NT2/D1 (cell line): ENCODE results near the gene SUGP2.

ENCODE experiments used
- DNase-seq: peaks from one replicate; pipeline ENCODE4 v3.0.0-alpha.2; 2011; ENCODE audit warnings: low read depth, low spot score
- H3K27me3 ChIP-seq: 2 replicates; pipeline ENCODE4 v1.6.0; 2011; ENCODE audit warnings: mild to moderate bottlenecking; ENCODE audit not compliant: insufficient read length, insufficient read depth
- H3K36me3 ChIP-seq: 2 replicates; pipeline ENCODE4 v1.6.1; 2011; ENCODE audit warnings: mild to moderate bottlenecking, low read length, mixed read lengths; ENCODE audit not compliant: insufficient read depth, insufficient read length
- H3K4me1 ChIP-seq: 2 replicates; pipeline ENCODE4 v1.5.1; 2011; ENCODE audit not compliant: insufficient read depth, insufficient read length
- H3K4me3 ChIP-seq: 2 replicates; pipeline ENCODE4 v1.5.1; 2011; ENCODE audit warnings: low read depth; ENCODE audit not compliant: insufficient read length
- H3K9ac ChIP-seq: 2 replicates; pipeline ENCODE4 v1.6.0; 2011; ENCODE audit warnings: low read depth; ENCODE audit not compliant: insufficient read length
- H3K9me3 ChIP-seq: 2 replicates; pipeline ENCODE4 v1.5.1; 2011; ENCODE audit warnings: mild to moderate bottlenecking, low read length; ENCODE audit not compliant: insufficient read depth
- SUZ12 ChIP-seq: IDR thresholded peaks from 2 replicates; pipeline ENCODE4 v1.6.1; 2011; ENCODE audit not compliant: insufficient read length, insufficient read depth; ENCODE audit errors: extremely low read depth
- YY1 ChIP-seq: IDR thresholded peaks from 2 replicates; pipeline ENCODE4 v1.6.1; 2011; ENCODE audit not compliant: insufficient read length, insufficient read depth
- ZNF274 ChIP-seq: IDR thresholded peaks from 2 replicates; pipeline ENCODE4 v1.6.1; 2011; ENCODE audit warnings: mild to moderate bottlenecking, low read depth, low read length

Gene SUGP2

DNA sequence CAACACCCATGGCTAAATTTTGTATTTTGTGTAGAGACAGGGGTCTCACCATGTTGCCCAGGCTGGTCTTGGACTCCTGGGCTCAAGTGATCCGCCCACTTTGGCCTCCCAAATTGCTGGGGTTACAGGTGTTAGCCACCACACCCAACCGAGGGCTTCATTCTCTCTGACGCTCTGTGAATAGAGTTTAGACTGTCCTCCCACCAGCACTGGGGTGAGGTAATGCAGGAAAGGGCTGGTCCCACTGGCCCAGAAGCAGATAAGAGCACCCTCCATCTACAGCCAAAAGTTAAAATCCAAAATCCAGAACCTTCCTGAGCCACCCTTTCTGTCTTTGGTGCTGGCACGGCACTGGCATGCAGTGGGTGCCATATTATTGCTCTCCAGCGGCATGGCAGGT, 60.5 kb downstream of the SUGP2 start:
- TF ChIP-seq YY1, result no peak
- no peak for TF ChIP-seq SUZ12
- TF ChIP-seq ZNF274, result no peak
- H3K9ac ChIP-seq, result no peak overlapping the region
- H3K9me3 ChIP-seq, result peaks cover 10% of the 10 kb centered on the region; the same call in 1 of the 2 replicates
- no peaks in the 10 kb centered on the region for H3K27me3 ChIP-seq
- no peaks in the 10 kb centered on the region for H3K4me1 ChIP-seq
- no peak overlapping the region for H3K4me3 ChIP-seq
- H3K36me3 ChIP-seq, result no peaks in the 10 kb centered on the region
- DNase-seq, result no peak

DNA sequence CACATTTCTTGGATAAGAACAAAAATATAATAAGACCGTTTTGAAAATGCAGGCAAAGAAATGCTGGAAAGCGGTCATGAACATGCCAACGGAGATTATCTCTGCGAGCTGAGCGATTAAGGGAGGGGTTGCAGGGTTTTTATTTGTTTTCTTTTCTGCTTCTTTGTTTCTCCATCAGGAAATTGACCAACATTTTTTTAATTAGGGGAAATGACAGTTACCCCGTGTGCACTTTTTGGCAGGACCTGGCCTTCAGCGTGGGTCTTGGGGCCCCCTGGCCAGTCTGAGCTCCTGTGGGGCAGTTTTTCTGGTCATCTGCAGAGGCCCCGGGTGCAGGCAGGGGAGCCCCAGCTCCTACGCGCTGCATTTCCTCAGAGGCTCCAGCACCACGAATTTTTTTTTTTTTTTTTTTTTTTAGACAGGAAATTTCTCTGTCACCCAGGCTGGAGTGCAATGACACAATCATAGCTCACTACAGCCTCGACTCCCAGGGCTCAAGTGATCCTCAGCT, 61.0 kb downstream of the SUGP2 start:
- H3K9ac ChIP-seq, result no peak overlapping the region
- no peaks in the 10 kb centered on the region for H3K36me3 ChIP-seq
- no peaks in the 10 kb centered on the region for H3K27me3 ChIP-seq
- TF ChIP-seq ZNF274 (no peak), YY1 (no peak)
- H3K4me1 ChIP-seq, result no peaks in the 10 kb centered on the region
- DNase-seq, result no peak
- peaks cover 10% of the 10 kb centered on the region; the same call in 1 of the 2 replicates for H3K9me3 ChIP-seq
- no peak overlapping the region for H3K4me3 ChIP-seq

DNA sequence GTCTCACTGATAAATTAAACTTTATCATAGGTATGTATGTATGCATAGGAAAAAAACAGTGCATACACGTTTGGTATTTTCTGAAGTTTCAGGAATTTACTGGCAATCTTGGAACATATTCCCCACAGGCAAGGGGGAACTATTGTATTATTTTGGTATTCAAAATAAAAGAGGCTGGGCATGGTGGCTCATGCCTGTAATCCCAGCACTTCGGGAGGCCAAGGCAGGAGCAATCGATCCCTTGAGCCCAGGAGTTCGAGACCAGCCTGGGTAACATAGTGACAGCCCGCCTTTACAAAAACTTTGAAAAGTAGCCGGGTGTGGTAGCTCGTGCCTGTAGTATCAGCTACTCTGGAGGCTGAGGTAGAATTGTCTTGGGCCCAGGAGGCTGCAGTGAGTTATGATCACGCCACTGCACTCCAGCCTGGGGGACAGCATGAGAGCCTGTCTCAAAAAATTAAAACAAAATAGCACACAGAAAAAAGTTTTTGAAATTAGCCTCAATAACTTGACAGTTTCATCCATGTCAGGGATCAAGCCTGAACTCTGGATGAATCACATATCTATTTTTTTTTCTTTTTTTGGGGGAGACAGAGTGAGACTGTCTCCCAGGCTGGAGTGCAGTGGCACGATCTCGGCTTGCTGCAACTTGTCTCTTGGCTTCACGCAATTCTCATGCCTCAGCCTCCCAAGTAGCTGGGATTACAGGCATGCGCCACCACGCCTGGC, 63.2 kb downstream of the SUGP2 start:
- H3K9ac ChIP-seq, result no peak overlapping the region
- TF ChIP-seq SUZ12 (no peak), ZNF274 (no peak)
- no peak for DNase-seq

DNA sequence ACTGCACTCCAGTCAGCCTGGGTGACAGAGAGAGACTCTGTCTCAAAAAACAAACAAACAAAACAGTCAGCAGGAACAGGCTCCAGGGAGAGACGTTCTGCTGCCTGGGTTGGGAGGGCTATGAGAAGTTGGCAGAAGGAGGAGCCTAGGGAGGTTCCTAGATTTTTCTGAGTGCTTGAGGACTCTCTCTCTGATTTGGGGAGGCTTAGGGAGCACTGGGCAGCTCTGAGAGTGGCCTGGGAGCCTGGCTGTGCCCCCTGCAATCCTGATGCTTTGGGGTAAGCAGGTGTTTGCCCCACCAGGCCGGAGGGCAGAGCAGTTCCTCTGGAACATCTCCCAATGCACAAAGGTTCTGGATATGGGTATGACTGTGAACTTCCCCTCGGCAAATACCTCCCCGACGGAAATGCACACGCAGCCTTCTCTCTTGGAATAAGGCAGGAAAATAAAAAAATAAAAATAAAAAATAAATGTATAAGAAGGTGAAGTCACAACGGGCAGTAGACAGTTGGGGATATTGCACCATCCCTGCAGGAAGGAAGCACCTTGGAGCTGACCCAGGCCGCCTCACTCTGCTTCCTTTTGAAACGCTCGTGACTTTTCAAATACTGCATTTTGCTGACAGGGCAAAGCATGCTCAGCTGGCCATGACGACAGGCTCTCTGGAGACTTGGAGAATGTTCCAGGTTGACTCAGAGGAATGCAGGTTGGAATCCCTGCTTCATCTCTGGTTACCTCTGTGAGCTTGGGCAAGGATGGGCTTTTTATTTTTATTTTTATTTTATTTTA, 65.8 kb downstream of the SUGP2 start:
- TF ChIP-seq SUZ12 (no peak), YY1 (no peak), ZNF274 (no peak)
- DNase-seq, result no peak
- H3K27me3 ChIP-seq, result no peaks in the 10 kb centered on the region
- no peaks in the 10 kb centered on the region for H3K36me3 ChIP-seq
- no peak overlapping the region for H3K4me3 ChIP-seq
- H3K9me3 ChIP-seq, result peaks cover 10% of the 10 kb centered on the region; the same call in 1 of the 2 replicates
- H3K4me1 ChIP-seq, result no peaks in the 10 kb centered on the region
- H3K9ac ChIP-seq, result no peak overlapping the region

More for the DNA sequence above, 63.2 kb downstream of the SUGP2 start:
- H3K4me3 ChIP-seq, result no peak overlapping the region
- no peaks in the 10 kb centered on the region for H3K4me1 ChIP-seq
- peaks cover 10% of the 10 kb centered on the region; the same call in 1 of the 2 replicates for H3K9me3 ChIP-seq
- H3K27me3 ChIP-seq, result no peaks in the 10 kb centered on the region
- H3K36me3 ChIP-seq, result no peaks in the 10 kb centered on the region

DNA sequence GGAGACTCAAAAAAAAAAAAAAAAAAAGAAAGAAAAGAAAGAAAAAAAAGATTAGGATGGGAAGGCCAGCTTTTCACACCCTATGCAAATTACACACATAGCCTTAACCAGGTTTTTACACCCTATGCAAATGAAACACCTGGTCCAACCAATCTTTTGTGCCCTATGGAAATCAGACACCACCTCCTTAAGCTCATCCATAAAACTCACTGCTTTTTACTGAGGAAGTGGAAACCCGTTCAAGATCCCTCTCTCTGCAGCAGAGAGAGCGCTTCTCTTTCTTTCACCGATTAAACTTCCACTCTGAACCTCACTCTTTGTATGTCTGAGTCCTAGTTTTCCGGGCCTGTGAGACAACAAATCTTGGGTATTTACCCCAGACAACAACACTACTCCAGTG, 67.0 kb downstream of the SUGP2 start:
- Histone ChIP-seq H3K4me1 (peaks cover 4% of the 10 kb centered on the region), H3K4me3 (no peak overlapping the region), H3K36me3 (no peaks in the 10 kb centered on the region), H3K27me3 (no peaks in the 10 kb centered on the region), H3K9me3 (peaks cover 10% of the 10 kb centered on the region; the same call in 1 of the 2 replicates), H3K9ac (peak overlapping the region; percentile 2)
- TF ChIP-seq ZNF274 (no peak), YY1 (no peak), SUZ12 (no peak)
- DNase-seq, result no peak

DNA sequence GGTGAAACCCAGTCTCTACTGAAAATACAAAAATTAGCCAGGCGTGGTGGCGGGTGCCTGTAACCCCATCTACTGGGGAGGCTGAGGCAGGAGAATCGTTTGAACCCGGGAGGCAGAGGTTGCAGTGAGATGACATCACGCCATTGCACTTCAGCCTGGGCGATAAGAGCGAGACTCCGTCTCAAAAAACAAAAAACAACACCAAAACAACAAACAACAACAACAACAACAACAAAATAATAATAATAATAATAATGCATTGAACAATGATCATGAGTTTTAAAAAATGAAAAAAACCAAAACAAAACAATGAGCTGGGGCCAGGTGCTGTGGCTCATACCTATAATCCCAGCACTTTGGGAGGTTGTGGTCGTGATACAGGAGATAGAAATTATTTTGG, 69.2 kb downstream of the SUGP2 start:
- Histone ChIP-seq H3K27me3 (no peaks in the 10 kb centered on the region), H3K9me3 (peaks cover 10% of the 10 kb centered on the region; the same call in 1 of the 2 replicates), H3K4me3 (no peak overlapping the region), H3K36me3 (no peaks in the 10 kb centered on the region), H3K4me1 (peaks cover 4% of the 10 kb centered on the region), H3K9ac (no peak overlapping the region)
- TF ChIP-seq ZNF274 (no peak), SUZ12 (no peak), YY1 (no peak)
- DNase-seq, result no peak

DNA sequence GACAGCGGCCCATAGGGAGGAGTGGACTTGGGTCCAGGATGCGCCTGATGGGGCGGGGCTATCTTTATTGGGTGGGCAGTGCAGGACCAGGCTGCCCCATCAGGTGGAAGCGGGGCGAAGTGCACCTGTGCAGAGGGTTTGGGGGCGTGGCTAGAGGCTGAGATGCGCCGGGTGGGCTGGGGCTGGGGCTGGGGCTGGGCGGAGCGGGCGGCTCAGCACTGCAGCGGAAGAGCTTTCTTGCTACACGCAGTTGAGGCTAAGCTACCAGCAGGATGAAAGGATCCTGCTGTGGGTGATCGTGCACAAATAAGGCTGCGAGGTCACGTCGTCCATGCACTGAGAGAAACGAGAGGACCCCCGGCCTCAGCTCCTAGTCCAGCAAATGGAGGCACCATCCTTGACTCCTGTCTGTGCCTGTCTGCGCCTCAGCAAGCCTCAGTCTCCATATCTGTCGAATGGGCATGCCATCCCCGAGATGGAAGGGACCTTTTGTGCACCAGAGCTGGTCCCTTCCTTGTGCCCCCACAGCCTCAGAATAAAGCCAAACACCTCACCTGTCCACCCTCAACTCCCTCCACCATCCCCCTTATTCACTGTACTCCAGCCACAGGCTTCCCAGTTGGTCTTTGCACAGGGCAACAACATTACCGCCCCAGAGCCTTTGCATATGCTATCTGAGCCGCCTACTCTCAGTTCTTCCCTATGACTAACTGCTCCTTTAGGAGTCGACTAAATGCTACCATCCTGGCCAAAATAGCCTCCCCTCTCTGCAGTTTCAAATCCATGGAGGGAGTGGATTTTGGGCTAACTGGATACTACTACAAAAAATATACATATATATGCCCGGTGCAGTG, 71.3 kb downstream of the SUGP2 start:
- H3K4me1 ChIP-seq, result peaks cover 4% of the 10 kb centered on the region
- no peaks in the 10 kb centered on the region for H3K9me3 ChIP-seq
- TF ChIP-seq ZNF274 (no peak), YY1 (no peak), SUZ12 (no peak)
- DNase-seq, result no peak
- no peak overlapping the region for H3K4me3 ChIP-seq
- no peak overlapping the region for H3K9ac ChIP-seq
- H3K36me3 ChIP-seq, result no peaks in the 10 kb centered on the region
- H3K27me3 ChIP-seq, result no peaks in the 10 kb centered on the region
